MM.1S (cell line): ENCODE measurements around the gene MPZL2.

ENCODE experiments used
- EZH2 ChIP-seq: fragments of 300-600 bp; sonication (generic); optimal IDR thresholded peaks from 2 replicates; pipeline ENCODE3; 2017; ENCODE audit warnings: low read depth, mild to moderate bottlenecking, antibody characterized with exemption, low read length, mixed read lengths
- TF ChIP-seq, protein P1 (sequence below): fragments of 300-600 bp; sonication (generic); IDR thresholded peaks from 2 replicates; pipeline ENCODE4 v1.5.1; 2016; ENCODE audit warnings: antibody characterized with exemption, low read length, mixed read lengths

GRCh38 chr11:118301600-118302195 lies 37.6 kb upstream of the MPZL2 start:
- TF ChIP-seq, protein P1, sequence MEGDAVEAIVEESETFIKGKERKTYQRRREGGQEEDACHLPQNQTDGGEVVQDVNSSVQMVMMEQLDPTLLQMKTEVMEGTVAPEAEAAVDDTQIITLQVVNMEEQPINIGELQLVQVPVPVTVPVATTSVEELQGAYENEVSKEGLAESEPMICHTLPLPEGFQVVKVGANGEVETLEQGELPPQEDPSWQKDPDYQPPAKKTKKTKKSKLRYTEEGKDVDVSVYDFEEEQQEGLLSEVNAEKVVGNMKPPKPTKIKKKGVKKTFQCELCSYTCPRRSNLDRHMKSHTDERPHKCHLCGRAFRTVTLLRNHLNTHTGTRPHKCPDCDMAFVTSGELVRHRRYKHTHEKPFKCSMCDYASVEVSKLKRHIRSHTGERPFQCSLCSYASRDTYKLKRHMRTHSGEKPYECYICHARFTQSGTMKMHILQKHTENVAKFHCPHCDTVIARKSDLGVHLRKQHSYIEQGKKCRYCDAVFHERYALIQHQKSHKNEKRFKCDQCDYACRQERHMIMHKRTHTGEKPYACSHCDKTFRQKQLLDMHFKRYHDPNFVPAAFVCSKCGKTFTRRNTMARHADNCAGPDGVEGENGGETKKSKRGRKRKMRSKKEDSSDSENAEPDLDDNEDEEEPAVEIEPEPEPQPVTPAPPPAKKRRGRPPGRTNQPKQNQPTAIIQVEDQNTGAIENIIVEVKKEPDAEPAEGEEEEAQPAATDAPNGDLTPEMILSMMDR: no peak
- TF ChIP-seq EZH2: no peak
